GM23248 (cell line): ENCODE results near the gene IPO9.

Experiments
- EZH2 ChIP-seq: fragments of 200-600 bp; sonication (generic); IDR thresholded peaks from 2 replicates; pipeline ENCODE4 v1.6.1; 2018; ENCODE audit warnings: antibody characterized with exemption, mild to moderate bottlenecking; ENCODE audit not compliant: insufficient read depth, poor library complexity, severe bottlenecking
- EZH2phosphoT487 ChIP-seq: fragments of 200-600 bp; sonication (generic); IDR thresholded peaks from 2 replicates; pipeline ENCODE4 v1.6.1; 2018; ENCODE audit warnings: antibody characterized with exemption, moderate library complexity, mild to moderate bottlenecking, low read depth; ENCODE audit not compliant: insufficient read depth

GRCh38 chr1:201877877-201878401 lies 49.0 kb downstream of the IPO9 start:
- TF ChIP-seq EZH2 = no peak
- TF ChIP-seq EZH2phosphoT487 = no peak
